ENCODE measurements around the gene SHISAL2B.
"Not testable (repeated sequence)": the region's sequence is repeated elsewhere in the genome, so short reads cannot be mapped to it uniquely, and the experiment has no call there.

The SHISAL2B gene

DNA sequence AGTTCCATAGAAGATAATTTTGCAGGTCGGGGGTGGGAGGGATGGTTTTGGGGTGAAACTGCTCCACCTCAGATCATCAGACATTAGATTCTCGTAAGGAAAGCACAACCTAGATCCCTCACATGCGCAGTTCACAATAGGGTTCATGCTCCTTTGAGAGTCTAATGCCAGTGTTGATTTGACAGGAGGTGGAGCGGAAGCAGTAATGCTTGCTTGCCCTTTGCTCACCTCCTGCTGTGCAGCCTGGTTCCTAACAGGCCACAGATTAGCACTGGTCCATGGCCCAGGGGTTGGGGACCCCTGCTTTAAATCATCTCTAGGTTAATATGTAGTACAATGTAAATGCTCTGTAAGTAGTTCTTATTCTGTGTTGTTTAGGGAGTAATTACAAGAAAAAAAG lies 10.5 kb downstream of the SHISAL2B start:
- DNase-seq (ENCODE audit: low read depth): no peak

DNA sequence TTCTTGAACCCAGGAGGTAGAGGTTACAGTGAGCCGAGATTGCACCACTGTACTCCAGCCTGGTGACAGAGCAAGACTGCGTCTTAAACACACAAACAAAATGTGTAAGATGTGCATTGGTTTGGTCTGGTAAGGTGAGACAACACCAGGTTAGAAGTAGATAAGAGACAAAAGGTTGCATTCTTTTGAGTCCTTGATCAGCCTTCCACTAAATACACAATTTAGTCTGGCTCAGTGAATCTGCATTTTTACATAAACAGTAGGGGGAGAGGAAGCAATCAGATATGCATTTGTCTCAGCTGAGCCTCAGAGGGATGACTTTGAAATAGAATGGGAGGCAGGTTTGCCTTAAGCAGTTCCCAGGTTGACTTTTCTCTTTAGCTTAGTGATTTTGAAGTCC lies 15.8 kb downstream of the SHISAL2B start:
- not testable (repeated sequence) for DNase-seq (ENCODE audit: low read depth)

DNA sequence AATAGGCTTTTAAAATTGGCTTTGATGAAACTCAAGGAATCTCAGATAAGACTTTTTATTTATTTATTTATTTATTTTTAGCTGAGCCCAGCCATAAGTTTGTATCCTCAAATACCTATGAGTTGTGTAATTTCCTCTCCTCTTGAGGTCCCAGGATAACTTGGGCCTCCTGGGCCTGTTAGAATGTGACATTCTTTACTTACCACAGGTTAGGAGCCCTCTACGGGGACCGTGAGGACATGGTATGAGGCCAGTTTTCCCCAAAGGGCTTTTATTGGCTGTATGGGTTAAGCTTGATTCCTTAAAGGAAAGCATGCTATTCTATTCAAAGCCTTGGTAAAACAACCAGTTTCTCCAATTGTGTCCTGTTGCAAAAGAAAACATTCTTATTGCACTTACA lies 16.9 kb downstream of the SHISAL2B start:
- DNase-seq (ENCODE audit: low read depth): no peak

DNA sequence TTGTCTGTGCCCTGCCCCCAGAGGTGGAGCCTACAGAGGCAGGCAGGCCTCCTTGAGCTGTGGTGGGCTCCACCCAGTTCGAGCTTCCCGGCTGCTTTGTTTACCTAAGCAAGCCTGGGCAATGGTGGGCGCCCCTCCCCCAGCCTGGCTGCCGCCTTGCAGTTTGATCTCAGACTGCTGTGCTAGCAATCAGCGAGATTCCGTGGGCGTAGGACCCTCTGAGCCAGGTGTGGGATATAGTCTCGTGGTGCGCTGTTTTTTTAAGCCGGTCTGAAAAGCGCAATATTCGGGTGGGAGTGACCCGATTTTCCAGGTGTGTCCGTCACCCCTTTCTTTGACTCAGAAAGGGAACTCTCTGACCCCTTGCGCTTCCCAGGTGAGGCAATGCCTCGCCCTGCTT lies 24.2 kb downstream of the SHISAL2B start:
- not testable (repeated sequence) for DNase-seq (ENCODE audit: low read depth)

DNA sequence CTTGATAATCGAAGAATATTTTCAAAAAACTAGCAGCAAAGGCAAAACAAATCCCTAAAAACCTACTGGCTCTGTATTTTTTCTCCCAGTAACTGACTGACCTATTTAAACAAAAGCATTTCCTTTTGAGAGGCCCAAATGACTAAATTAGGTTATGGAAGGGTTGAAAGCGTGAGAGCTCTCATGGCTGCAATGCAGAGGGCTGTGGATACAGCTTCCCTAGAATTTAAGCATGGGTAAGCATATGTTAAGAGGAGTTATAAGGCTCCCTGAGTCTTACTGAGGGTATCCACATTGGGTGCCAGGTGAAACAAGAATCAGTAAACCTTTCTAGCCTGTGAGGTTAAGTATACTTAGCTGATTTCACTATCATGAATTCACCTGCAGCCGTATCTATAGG lies 32.3 kb downstream of the SHISAL2B start:
- no peak for DNase-seq (ENCODE audit: low read depth)

DNA sequence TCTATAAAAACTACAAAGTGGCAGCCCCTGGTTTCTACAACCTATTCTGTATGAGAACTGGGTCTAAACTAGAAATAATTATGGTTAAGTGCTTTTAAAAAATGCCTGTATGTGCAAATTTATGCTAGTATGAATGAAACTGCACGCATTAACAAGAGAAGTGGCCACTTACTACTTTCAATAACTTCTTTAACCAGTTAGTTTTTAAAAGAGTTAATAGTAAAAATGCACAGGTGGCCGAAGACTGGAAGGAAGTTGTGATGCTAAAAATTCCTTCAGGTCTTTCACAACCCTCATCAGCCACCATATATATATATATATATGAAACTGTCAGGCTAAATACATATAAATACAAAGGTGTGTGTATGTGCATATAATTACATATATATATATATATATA lies 36.8 kb downstream of the SHISAL2B start:
- no peak for DNase-seq (ENCODE audit: low read depth)

DNA sequence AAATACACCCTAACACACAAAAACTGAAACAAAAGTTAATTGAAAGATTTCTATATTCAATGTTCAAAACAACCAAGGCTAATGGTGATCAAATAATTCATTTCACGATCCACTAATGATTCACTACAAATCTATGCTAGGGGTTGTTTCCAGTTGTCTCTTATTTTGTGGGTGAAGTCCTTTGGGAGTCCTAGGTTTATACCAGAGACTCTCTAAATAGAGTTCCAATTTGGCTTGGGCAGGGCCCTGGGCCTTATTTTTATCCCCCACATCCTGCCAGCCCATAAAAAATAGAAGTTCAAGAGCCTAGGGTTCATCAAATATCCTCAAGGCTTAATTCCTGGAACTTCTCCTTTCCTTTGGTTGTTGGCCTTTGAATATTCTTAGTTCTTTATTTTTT lies 52.1 kb downstream of the SHISAL2B start:
- no peak for DNase-seq (ENCODE audit: low read depth)

DNA sequence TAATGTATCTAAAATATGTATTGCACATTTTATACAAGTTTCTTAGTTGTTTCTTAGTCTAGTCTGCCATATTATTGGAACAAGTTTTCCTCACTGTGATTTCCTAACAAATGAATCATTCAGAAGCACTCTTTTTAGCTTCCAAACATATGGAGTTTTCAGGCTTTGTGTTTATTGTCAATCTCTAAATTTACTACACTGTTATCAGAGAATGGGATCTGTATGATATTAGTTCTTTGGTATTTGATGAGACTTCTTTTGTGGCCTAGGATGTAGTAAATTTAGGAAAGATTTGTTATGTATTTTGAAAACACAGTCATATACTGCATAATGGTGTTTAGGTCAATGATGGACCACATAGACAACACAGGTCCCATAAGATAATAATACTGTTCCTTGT lies 52.5 kb downstream of the SHISAL2B start:
- DNase-seq (ENCODE audit: low read depth): no peak

DNA sequence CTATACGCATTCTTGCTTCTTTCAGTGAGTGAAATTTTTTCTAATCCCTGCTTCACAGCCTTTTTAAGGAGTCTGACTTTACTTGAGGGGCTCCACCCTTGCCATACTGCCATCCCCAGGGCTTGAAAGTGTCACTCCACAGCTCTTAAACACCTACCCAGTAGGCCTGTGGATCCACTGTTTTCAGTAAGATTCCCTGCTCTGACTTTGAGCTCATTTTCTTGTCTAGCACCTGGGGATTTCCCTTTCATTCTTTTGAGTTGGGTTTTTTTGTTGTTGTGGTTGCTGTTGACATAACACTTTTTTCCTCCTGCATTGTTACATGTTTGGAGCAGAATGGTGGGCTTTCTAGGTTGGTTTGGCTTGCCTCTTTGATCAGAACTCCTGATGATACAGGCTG lies 54.6 kb downstream of the SHISAL2B start:
- DNase-seq (ENCODE audit: low read depth): no peak

DNA sequence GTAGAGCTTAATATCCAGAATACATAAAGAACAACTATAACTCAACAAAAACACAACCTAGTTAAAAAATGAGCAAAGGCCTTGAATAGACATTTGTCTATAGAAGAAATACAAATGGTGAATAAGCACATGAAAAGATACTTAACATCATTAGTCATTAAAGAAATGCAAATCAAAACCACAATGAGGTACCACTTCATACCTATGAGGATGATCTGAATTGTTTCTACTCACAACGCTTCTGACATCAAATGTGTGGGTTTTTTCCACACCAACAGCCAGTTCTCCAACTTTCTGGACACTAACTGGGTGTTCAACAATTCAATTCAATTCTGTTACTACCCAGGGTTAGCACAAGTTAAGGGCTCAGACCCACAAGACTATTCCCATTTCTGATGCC lies 56.1 kb downstream of the SHISAL2B start:
- no peak for DNase-seq (ENCODE audit: low read depth)

DNA sequence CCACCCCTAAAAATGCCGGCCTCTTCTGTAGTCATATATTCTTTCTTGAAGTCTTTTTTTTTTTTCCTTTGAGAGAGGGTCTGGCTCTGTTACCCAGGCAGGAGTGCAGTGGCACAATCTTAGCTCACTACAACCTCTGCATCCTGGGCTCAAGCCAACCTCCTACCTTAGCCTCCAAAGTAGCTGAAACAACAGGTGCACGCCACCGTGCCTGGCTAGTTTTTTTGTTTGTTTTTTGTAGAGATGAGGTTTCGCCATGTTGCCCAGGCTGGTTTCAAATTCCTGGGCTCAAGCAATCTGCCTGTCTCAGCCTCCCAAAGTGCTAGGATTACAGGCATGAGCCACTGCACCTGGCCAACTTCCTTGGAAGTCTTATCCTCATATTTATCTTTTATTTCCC lies 59.1 kb downstream of the SHISAL2B start:
- no peak for DNase-seq (ENCODE audit: low read depth)

DNA sequence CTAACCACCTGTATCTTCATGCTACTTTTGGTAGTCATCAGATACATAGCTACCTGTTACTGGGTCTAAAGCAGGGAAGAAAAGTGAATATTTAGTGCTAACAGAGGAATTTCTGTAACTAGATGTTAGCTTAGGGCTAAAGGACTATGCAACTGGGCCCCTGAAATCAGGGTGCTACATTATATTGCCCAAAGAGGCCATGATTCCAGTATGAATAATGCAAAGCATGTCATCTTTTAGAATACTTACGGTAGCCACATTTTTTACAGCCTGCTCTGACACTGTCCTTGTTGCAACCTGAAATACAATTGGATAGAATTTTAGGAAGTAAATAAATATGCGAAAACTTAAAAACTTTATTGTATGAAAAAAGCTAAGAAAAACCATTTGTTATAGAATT lies 63.8 kb downstream of the SHISAL2B start:
- DNase-seq (ENCODE audit: low read depth): no peak

DNA sequence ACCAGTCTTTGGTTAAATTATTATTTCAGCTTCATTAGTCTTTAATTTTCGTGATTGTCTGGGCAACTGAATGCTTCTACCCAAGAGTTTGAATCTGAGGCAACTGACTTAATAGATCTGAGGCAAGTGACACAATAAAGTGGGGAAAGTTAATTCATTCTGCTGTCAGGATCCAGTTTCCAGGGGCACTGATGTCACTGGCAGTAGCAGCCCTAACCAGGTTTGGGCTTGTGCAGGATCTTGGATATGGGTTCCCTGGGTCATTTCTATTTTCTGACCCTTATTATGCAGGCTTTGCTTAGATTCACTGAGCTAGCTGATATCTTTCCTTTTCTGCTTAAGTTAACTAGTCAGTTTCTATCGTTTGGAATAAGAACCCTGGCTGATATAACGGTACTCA lies 68.6 kb downstream of the SHISAL2B start:
- DNase-seq (ENCODE audit: low read depth): no peak

DNA sequence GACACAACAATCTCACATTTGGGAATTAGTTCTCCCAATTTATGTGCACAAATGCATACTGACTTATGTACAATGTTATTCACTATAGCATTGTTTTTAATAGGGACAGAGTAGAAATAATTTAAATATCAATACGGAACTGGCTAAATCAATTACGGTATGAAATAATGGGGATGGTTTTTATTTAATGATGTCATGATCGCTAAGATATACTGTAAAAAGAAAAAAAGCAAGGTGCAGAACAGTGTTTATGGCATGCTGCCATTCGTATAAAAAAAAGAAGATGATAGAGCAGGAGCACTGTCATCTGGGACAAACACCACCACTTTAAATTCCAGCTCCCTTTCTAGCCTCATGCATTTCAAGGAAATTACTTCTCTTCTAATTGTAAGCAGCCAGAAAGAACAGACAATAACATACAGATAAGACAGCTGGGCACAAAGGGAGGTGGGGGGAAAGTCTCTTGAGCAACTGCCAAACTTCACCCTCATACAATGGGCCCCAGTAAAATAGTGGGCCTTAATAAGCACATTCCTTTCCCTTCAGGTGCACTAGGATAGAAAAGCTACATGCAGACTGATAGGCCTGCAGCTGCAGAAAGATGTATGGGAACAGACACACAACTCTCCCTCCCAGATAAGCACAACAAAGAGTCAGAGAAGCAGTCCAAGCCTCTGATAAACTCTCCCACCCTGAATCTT lies 69.8 kb downstream of the SHISAL2B start:
- DNase-seq (ENCODE audit: low read depth): no peak

DNA sequence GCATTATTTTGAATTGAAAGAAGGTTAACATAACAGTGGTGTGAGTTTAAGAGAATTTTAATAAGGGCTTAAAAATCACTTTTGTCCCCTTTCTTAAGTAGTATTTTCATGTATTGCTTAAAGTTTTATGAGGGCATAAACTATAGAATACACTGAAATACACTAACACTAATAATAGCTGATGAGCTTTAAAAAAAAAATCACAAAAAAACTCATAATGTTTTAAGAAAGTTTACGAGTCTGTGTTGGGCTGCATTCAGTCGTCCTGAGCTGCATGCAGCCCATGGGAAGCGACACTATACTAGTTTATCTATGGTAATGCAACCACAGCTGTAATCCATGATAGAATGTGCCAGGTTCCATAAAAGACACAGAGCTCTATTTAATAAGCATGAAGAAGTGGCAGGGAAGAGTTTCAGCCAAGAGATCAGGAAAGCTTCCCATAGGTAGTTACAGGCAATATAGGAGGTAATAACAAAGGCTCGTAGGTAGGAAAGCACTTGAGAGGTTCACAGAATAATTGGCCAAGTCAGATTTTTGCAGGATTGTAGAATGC lies 73.7 kb downstream of the SHISAL2B start:
- DNase-seq (ENCODE audit: low read depth): no peak

DNA sequence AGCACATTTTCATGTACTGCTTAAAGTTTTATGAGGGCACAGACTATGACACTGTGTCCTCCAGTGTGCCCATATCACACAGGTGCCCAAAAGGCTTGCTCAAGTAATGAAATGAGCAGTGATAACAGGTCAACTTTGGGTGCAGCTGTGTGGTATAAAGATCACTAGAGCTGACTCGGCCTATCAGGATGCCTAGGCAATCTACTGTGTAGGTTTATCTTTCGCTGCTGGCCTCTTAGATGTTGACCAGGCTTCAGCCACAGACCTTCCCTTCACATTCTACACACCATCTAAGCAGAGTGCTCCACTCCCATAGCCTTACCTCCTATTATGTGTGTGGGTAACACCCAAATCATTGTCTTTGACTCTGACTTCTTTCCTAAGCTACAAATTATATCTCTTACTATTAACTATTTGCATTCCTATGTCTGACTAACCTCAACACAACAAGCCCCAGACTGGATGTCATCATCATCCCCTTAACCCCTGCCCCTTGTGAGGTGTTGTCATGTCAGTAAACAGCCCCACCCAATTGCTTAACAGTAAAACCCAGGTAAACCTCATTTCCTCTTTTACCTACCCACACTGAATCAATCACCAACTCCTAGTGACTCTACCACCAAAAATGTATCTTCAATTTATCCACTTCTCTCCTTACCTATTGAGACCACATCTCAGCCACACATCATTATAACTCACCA lies 75.7 kb downstream of the SHISAL2B start:
- no peak for DNase-seq (ENCODE audit: low read depth)

DNA sequence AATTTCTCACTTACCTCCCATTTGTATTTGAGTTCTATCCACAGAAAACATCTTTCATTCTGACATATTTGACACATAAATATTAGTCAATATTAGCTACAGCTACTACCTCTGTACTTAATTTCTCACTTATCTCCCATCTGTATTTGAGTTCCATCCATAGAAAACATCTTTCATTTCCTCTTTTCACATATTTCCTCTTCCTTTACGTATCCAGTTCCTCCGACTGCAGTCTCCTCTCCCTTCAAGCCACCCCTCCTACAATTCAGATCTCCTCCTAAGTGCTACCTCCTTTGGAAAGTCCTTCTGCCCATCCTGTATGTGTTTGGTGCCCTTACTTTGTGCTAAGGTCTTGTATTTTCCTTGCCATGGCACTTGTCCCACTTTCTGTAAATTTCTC lies 76.6 kb downstream of the SHISAL2B start:
- no peak for DNase-seq (ENCODE audit: low read depth)
